LNCaP clone FGC (cell line): Measurements from ENCODE around the gene PLPPR1.

Experiments
- DNase-seq: peaks from one replicate; pipeline ENCODE4 v3.0.0-alpha.2; 2011; ENCODE audit warnings: low read depth
- H3K4me3 ChIP-seq: 2 replicates; pipeline ENCODE4 v1.5.1; 2011; ENCODE audit warnings: mild to moderate bottlenecking, low read depth, low read length, control low read depth
- TF ChIP-seq, protein P1 (sequence below): IDR thresholded peaks from 2 replicates; pipeline ENCODE4 v1.5.1; 2012; ENCODE audit warnings: mild to moderate bottlenecking; ENCODE audit not compliant: control insufficient read depth, insufficient read depth; ENCODE audit errors: extremely low read depth

The PLPPR1 gene

DNA sequence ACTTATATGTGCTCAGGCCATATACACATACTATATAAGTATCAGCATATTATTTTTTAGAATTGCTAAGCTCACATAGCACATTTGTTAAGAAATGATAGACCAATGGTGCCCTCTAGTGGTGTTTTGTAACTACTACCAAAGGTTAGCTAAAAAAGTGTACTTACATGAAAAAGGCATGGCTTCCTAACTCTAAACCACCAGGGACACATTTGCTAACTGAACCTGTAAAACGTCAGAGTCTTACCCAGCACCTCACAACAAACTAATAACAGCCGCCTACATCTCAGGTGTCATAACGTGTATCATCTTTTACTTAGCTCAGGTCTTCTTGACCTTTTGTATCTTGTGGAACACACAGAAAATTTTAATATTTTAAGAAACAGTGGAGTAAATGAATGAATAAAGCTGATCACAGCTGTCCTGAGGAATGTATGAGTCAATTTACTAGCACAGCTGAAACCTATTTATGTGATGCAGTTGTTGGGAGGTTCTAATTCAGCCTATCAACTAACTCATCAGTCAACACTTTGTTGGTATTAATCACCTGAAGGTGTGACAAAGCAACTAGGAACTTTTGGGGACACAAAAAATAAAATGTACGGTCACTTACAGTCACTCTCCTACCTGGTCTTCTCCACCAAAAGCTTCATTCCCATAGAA, 283.4 kb downstream of the PLPPR1 start:
- TF ChIP-seq, protein P1, sequence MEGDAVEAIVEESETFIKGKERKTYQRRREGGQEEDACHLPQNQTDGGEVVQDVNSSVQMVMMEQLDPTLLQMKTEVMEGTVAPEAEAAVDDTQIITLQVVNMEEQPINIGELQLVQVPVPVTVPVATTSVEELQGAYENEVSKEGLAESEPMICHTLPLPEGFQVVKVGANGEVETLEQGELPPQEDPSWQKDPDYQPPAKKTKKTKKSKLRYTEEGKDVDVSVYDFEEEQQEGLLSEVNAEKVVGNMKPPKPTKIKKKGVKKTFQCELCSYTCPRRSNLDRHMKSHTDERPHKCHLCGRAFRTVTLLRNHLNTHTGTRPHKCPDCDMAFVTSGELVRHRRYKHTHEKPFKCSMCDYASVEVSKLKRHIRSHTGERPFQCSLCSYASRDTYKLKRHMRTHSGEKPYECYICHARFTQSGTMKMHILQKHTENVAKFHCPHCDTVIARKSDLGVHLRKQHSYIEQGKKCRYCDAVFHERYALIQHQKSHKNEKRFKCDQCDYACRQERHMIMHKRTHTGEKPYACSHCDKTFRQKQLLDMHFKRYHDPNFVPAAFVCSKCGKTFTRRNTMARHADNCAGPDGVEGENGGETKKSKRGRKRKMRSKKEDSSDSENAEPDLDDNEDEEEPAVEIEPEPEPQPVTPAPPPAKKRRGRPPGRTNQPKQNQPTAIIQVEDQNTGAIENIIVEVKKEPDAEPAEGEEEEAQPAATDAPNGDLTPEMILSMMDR: peak; percentile 67
- no peak overlapping the region for H3K4me3 ChIP-seq
- peak; percentile 77 for DNase-seq

DNA sequence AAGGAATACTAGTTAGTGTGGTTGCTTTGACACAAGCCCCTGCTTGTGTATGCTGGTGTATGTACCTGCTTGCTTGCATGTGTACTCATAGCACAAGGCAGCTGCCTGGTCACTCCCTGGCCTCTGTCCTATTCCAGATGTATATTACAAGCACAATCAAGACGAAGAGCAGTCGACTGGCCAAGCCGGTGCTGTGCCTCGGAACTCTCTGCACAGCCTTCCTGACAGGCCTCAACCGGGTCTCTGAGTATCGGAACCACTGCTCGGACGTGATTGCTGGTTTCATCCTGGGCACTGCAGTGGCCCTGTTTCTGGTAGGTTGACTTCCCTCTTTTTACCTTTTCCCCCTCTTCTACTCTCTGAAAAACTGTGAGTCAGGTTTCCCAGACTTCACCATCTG, 284.1 kb downstream of the PLPPR1 start:
- no peak for DNase-seq
- TF ChIP-seq, protein P1: no peak
- no peak overlapping the region for H3K4me3 ChIP-seq

DNA sequence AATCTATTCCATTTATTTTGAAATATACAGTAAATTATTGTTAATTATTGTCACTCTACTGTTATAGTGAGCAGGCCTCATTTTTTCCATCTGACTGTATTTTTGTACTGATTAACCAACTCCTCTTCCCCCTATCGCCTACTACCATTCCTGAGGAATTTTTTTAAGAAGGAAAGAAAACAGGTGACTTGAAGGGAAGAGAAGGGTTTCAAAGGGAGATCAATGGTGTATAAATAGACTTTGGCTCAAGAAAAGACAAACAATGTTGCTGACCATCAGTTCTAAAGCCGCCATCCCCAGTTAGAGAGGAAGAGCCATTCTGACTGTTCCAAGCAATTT, 286.6 kb downstream of the PLPPR1 start:
- H3K4me3 ChIP-seq: no peak overlapping the region
- DNase-seq: no peak
- TF ChIP-seq, protein P1: no peak

DNA sequence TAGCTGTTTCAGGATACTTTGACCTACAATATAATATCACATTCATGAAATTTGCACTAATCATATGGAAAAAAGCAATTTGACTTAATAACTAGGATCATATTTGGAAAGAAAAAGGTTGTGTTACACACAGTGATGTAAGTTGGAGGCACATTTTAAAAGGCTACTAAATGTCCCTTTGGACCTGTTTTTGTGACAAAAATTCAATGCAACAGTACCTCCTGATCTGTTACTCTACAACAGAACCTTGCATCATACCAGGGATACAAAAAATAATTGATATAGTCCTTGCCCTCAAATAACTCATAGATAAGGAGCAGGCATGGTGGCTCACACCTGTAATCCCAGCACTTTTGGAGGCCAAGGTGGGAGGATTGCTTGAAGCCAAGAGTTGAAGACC, 289.2 kb downstream of the PLPPR1 start:
- DNase-seq: no peak
- TF ChIP-seq, protein P1: no peak
- H3K4me3 ChIP-seq: no peak overlapping the region

DNA sequence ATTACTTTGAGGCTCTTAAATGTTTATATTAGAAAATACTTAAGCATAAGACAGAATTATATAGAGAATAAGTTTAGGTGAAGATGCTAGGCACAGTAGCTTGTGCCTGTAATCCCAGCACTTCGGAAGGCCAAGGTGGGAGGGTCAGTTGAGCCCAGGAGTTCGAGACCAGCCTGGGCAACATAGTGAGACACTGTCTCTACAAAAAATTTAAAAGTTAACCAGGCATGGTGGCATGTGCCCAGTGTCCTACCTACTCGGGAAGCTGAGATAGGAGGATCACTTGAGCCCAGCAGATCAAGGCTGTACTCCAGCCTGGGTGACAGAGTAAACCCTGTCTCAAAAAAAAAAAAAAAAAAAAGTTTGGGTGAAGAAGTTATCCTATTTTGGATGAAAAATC, 294.6 kb downstream of the PLPPR1 start:
- TF ChIP-seq, protein P1: no peak
- no peak for DNase-seq
- H3K4me3 ChIP-seq: no peak overlapping the region

DNA sequence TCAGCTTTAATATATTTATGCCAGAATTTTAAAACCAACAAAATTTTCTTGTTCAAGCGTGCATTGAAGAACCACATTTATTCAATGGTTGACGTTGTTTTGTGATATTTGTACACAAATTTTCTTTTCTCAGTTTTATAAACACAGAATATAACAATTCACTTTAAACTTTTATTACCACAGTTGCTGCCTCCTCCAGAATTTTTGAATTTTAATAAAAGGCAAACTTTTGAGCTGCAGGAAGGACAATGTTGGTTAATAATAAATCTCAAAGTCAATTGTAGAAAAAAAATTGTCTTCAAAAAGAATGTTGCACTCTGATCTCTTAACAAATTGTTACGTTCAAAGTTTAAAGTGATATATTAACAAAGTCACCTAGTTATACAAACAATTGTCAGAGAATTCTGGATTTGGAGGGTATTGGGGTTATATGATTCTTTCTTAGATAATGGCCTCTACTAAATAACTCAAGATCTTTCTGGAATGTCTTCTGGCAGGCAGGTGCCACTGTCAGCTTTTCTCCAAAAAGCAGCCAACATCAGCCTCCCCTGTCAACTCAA, 295.8 kb downstream of the PLPPR1 start:
- DNase-seq: no peak
- TF ChIP-seq, protein P1: no peak
- H3K4me3 ChIP-seq: no peak overlapping the region

DNA sequence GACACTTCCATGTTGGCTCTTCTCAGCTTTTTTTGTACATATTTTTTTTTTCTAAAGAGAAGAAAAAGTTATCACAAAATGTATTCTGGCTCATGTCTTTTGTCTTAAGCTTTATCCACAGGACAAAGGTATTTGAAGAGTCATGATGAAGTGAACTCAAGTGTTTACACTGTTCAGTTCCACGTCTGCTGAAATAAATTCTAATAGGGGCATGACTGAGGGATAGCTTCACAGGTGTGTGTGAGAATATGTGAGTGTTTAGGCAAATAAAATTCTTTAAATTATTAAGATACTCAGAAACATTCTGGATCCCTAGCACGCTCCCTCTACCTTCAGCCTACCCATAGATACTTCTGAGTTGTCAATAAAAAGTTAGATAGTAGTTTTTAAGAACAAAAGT, 296.5 kb downstream of the PLPPR1 start:
- no peak overlapping the region for H3K4me3 ChIP-seq
- TF ChIP-seq, protein P1: no peak
- DNase-seq: no peak
